Medulla oblongata (tissue), 1 donor: ENCODE results near the gene MOK.

Source experiments
- DNase-seq: peaks from one replicate; pipeline ENCODE4 v3.0.0-alpha.2; 2015; ENCODE audit errors: extremely low spot score

MOK gene

DNA sequence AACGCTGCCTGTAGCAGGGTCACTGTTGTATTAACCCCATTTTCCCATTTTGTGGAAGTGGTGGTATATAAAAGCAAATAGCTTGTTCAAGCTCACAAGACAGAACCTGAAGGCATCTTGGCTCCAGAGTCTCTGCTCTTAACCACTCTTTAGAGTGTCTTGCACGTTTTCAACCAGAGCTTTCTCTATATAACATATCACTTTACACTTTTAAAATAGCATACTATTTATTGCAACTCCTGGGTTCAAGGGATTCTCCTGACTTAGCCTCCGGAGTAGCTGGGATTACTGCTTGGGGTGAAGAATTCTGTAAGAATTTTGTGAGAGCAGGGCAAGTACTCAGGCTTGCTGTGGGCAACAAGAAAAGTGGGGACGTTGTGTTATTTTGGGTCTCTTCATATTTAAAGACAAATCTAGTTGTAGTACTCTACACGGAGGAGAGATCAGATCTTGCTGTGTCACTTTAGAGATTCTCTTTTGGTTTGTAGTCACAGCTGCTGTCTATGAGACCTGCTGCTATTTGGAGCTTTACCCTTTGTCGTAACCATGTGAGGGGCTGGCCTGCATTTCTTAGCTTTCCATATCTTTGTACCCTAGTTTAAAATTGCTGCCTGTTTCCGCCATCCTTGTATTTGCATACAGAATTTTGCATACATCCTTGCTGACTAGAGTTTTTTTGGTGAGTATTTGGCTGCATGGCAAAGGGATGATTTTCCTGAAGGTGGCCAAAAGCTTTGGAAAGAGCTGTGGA is 124.5 kb downstream of the MOK start:
- DNase-seq = no peak
